Colonic mucosa (tissue), 4 donors: ENCODE results near the gene HERPUD1. TPM values are rescaled to one million over a fixed set of nuclear protein-coding genes. Genes with fewer than 3 reads are reported as not detected.

Source experiments
- DNase-seq: peaks from one replicate; pipeline ENCODE4 v3.0.0-alpha.2; 2020
- H3K27ac ChIP-seq: fragments of 200-600 bp; one replicate; pipeline ENCODE4 v1.8.0; 2021
- H3K27me3 ChIP-seq: fragments of 200-600 bp; one replicate; pipeline ENCODE4 v1.8.0; 2021
- H3K36me3 ChIP-seq: fragments of 200-600 bp; one replicate; pipeline ENCODE4 v1.8.0; 2021
- H3K4me1 ChIP-seq: fragments of 200-600 bp; one replicate; pipeline ENCODE4 v1.8.0; 2021; ENCODE audit warnings: mild to moderate bottlenecking
- H3K4me3 ChIP-seq: fragments of 200-600 bp; one replicate; pipeline ENCODE4 v1.8.0; 2021
- H3K9ac ChIP-seq, 2 donors: one replicate each; pipeline ENCODE4 v1.7.0; 2013; ENCODE audit warnings: control low read depth in 2 of 2, low read depth in 2 of 2, low read length in 2 of 2
- H3K9me3 ChIP-seq: fragments of 200-600 bp; one replicate; pipeline ENCODE4 v1.8.0; 2021
- intact Hi-C: fragments of 100-400 bp; cut with DNase I; formaldehyde crosslinking; loops from one replicate; pipeline ENCODE4 v1.14.1; 2022
- total RNA-seq, 2 donors: library from RNA; stranded (reverse); fragmentation: NEBNext Ultra II Directional in 1 of 2; extraction: Animal tissue kit (Norgen Biotek cat#: 25700) in 1 of 2; gene quantifications; one replicate each; pipeline ENCODE4 v1.2.1, GENCODE V29; 2021
- TF ChIP-seq, protein P1 (sequence below): fragments of 200-600 bp; IDR thresholded peaks from one replicate; pipeline ENCODE4 v1.8.0; 2022; ENCODE audit warnings: antibody characterized with exemption, mild to moderate bottlenecking
- donor health status: healthy.
- donor health status: DM: no; HTN: no; CAD: no.
- donor health status: DM: no; HTN: no; CAD: no.

Gene HERPUD1
- total RNA-seq, 2 donors from 2014 or later, result 130 to 194 TPM

- intact Hi-C loops, result no loop called here
- H3K9me3 ChIP-seq, result no peaks in the 10 kb centered on the region
- no peaks in the 10 kb centered on the region for H3K4me1 ChIP-seq
- DNase-seq, result no peak
- TF ChIP-seq, protein P1, sequence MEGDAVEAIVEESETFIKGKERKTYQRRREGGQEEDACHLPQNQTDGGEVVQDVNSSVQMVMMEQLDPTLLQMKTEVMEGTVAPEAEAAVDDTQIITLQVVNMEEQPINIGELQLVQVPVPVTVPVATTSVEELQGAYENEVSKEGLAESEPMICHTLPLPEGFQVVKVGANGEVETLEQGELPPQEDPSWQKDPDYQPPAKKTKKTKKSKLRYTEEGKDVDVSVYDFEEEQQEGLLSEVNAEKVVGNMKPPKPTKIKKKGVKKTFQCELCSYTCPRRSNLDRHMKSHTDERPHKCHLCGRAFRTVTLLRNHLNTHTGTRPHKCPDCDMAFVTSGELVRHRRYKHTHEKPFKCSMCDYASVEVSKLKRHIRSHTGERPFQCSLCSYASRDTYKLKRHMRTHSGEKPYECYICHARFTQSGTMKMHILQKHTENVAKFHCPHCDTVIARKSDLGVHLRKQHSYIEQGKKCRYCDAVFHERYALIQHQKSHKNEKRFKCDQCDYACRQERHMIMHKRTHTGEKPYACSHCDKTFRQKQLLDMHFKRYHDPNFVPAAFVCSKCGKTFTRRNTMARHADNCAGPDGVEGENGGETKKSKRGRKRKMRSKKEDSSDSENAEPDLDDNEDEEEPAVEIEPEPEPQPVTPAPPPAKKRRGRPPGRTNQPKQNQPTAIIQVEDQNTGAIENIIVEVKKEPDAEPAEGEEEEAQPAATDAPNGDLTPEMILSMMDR, result no peak
- H3K9ac ChIP-seq, result no peak overlapping the region
- no peaks in the 10 kb centered on the region for H3K27me3 ChIP-seq
- H3K36me3 ChIP-seq, result no peaks in the 10 kb centered on the region
- no peak overlapping the region for H3K27ac ChIP-seq
- no peak overlapping the region for H3K4me3 ChIP-seq
Observed at GRCh38 chr16:56903866-56904265, 28.1 kb upstream of the HERPUD1 start.

DNA sequence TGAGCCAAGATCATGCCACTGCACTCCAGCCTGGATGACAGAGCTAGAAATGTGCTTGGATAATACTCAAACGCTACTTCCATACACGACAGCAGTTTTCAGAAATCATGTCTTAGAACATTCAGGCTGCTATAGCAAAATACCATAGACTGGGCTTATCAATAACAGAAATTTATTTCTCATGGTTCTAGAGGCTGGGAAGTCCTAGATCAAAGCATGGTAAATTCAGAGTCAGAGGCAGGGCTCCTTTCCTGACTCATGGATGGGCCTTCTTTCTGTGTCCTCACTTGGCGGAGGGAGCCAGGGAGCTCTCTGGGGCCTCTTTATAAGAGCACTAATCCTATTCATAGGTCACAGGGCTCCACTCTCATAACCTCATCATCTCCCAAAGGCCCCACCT is 24.5 kb upstream of the HERPUD1 start:
- DNase-seq, result no peak
- Histone ChIP-seq H3K27ac (no peak overlapping the region), H3K27me3 (no peaks in the 10 kb centered on the region), H3K4me1 (no peaks in the 10 kb centered on the region), H3K9me3 (no peaks in the 10 kb centered on the region), H3K36me3 (no peaks in the 10 kb centered on the region), H3K4me3 (no peak overlapping the region), H3K9ac (no peak overlapping the region)
- intact Hi-C loops, result no loop called here
- TF ChIP-seq, protein P1, result no peak

GRCh38 chr16:56909527-56909979 is 22.4 kb upstream of the HERPUD1 start:
- no peak overlapping the region for H3K9ac ChIP-seq
- H3K27me3 ChIP-seq, result no peaks in the 10 kb centered on the region
- no peak overlapping the region for H3K27ac ChIP-seq
- TF ChIP-seq, protein P1, result no peak
- no peaks in the 10 kb centered on the region for H3K4me1 ChIP-seq
- intact Hi-C loops, result no loop called here
- no peaks in the 10 kb centered on the region for H3K9me3 ChIP-seq
- H3K4me3 ChIP-seq, result no peak overlapping the region
- H3K36me3 ChIP-seq, result no peaks in the 10 kb centered on the region
- no peak for DNase-seq

- Histone ChIP-seq H3K4me3 (no peak overlapping the region), H3K27ac (no peak overlapping the region), H3K36me3 (no peaks in the 10 kb centered on the region), H3K9me3 (no peaks in the 10 kb centered on the region), H3K4me1 (no peaks in the 10 kb centered on the region), H3K27me3 (no peaks in the 10 kb centered on the region), H3K9ac (no peak overlapping the region)
- no peak for DNase-seq
- intact Hi-C loops, result no loop called here
- TF ChIP-seq, protein P1, result no peak
Observed at GRCh38 chr16:56910112-56910511, 21.8 kb upstream of the HERPUD1 start.

DNA sequence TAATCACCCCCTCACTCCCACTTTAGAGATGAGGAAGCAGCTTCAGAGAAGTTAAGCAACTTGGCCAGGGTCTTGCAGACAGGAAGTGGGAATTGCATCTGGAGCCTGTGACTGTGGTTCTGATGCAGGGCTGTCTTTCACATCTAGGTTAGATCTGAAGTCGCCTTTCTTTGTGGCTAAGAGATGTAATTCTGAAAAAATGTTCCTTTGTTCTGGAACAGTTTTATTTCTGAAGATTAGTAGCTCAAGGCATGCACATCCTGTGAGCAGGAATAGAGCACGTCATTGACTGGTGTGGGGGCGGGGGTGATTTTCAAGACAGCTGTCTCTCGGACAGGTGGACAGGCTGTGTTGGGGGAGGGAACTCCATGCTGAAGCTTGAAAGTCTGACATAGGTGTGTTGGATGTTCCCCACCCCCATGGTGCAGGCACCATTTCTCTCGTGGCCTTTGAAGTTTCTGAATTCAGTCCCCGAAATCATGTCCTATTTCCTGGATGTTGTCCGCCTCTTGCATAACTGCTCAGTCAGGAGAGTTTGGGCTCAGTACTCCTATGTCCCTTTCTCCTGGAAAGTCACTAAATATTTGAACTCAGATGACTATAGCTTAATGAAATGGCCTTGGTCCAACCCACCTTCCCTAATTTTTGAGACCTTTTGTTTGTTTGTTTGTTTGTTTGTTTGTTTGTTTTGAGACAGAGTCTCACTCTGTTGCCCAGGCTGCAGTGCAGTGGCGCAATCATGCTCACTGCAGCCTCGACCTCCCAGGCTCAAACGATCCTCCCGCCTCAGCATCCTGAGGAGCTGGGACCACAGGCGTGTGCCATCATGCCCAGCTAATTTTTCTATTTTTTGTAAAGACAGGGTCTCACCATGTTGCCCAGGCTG is 21.0 kb upstream of the HERPUD1 start:
- Histone ChIP-seq H3K36me3 (no peaks in the 10 kb centered on the region), H3K4me3 (no peak overlapping the region), H3K27me3 (no peaks in the 10 kb centered on the region), H3K4me1 (no peaks in the 10 kb centered on the region), H3K27ac (no peak overlapping the region), H3K9me3 (no peaks in the 10 kb centered on the region), H3K9ac (no peak overlapping the region)
- DNase-seq, result no peak
- intact Hi-C loops, result no loop called here
- TF ChIP-seq, protein P1, result no peak
